HEK293 (cell line): Measurements from ENCODE around the gene SHISA9.

Experiments used
- CTCF ChIA-PET: fragments of 350-600 bp; formaldehyde crosslinking; extraction: SDS; loops from one replicate; lab custom pipeline; 2021; ENCODE audit warnings: antibody characterized with exemption; lab: Yijun Ruan, JAX
- POLR2A ChIA-PET: fragments of 300-600 bp; formaldehyde crosslinking; extraction: SDS; loops from one replicate; lab custom pipeline; 2020; ENCODE audit warnings: antibody characterized with exemption, inconsistent platforms; lab: Yijun Ruan, JAX
- H3K27ac ChIP-seq: fragments of 200-500 bp; sonication (Bioruptor generic); 2 replicates; pipeline ENCODE4 v1.5.1; 2014; ENCODE audit warnings: low read depth, low read length, control low read depth, inconsistent platforms; ENCODE audit errors: extremely low read depth
- H3K36me3 ChIP-seq, 2 experiments: fragments of 200-500 bp in 1 of 2; sonication (Bioruptor generic) in 1 of 2; 1 replicate in 1 of 2; 2 replicates in 1 of 2; pipeline ENCODE4 v1.5.1; 2014 to 2017; ENCODE audit warnings: inconsistent platforms in 2 of 2, low read length in 2 of 2; ENCODE audit not compliant: control insufficient read depth in 2 of 2, insufficient read depth in 1 of 2
- H3K4me1 ChIP-seq: fragments of 200-500 bp; sonication (Bioruptor generic); 2 replicates; pipeline ENCODE4 v1.5.1; 2014; ENCODE audit warnings: mild to moderate bottlenecking, low read length, inconsistent platforms; ENCODE audit not compliant: control insufficient read depth, insufficient read depth
- H3K4me3 ChIP-seq: 2 replicates; pipeline ENCODE4 v1.5.1; 2011; ENCODE audit warnings: low read depth, mild to moderate bottlenecking, control low read depth, low read length, moderate library complexity
- H3K9me3 ChIP-seq: fragments of 200-500 bp; sonication (Bioruptor generic); 2 replicates; pipeline ENCODE4 v1.5.1; 2014; ENCODE audit warnings: low read depth, low read length, inconsistent platforms; ENCODE audit not compliant: control insufficient read depth, insufficient read depth
- EGR2 ChIP-seq: fragments of 450-650 bp; formaldehyde crosslinking; IDR thresholded peaks from 2 replicates; pipeline ENCODE4 v1.5.1; 2016; ENCODE audit warnings: low read depth, missing biosample characterization, missing genetic modification characterization
- GLI2 ChIP-seq: fragments of 450-650 bp; formaldehyde crosslinking; IDR thresholded peaks from 2 replicates; pipeline ENCODE4; 2017; ENCODE audit warnings: missing biosample characterization, missing genetic modification characterization, low read depth, borderline replicate concordance
- KLF8 ChIP-seq: fragments of 450-650 bp; formaldehyde crosslinking; IDR thresholded peaks from 2 replicates; pipeline ENCODE4 v1.5.1; 2016; ENCODE audit warnings: missing biosample characterization, missing genetic modification characterization
- RBAK ChIP-seq: fragments of 450-650 bp; formaldehyde crosslinking; IDR thresholded peaks from 2 replicates; pipeline ENCODE4 v1.5.1; 2016; ENCODE audit warnings: missing biosample characterization, missing genetic modification characterization
- YY2 ChIP-seq: fragments of 450-650 bp; formaldehyde crosslinking; IDR thresholded peaks from 2 replicates; pipeline ENCODE4 v1.5.1; 2016; ENCODE audit warnings: missing biosample characterization, missing genetic modification characterization
- ZBTB21 ChIP-seq: fragments of 450-650 bp; formaldehyde crosslinking; IDR thresholded peaks from 2 replicates; pipeline ENCODE4 v1.5.1; 2017; ENCODE audit warnings: missing biosample characterization, missing genetic modification characterization
- ZFP3 ChIP-seq: fragments of 450-650 bp; formaldehyde crosslinking; IDR thresholded peaks from 2 replicates; pipeline ENCODE4 v1.5.1; 2016; ENCODE audit warnings: low read depth, missing biosample characterization, missing genetic modification characterization
- ZNF211 ChIP-seq: fragments of 450-650 bp; formaldehyde crosslinking; IDR thresholded peaks from 2 replicates; pipeline ENCODE4 v1.5.1; 2016; ENCODE audit warnings: low read depth, missing biosample characterization, missing genetic modification characterization
- ZNF341 ChIP-seq: fragments of 450-650 bp; formaldehyde crosslinking; IDR thresholded peaks from 2 replicates; pipeline ENCODE4; 2016; ENCODE audit warnings: low read depth, missing biosample characterization, missing genetic modification characterization
- ZSCAN16 ChIP-seq: fragments of 450-650 bp; formaldehyde crosslinking; IDR thresholded peaks from 2 replicates; pipeline ENCODE4 v1.5.1; 2016; ENCODE audit warnings: missing biosample characterization, missing genetic modification characterization
- TF ChIP-seq, protein P1 (sequence below): fragments of 450-650 bp; formaldehyde crosslinking; IDR thresholded peaks from 2 replicates; pipeline ENCODE4 v1.5.1; 2016; ENCODE audit warnings: missing biosample characterization, missing genetic modification characterization, borderline replicate concordance
- TF ChIP-seq, protein P2 (sequence below): fragments of 450-650 bp; formaldehyde crosslinking; IDR thresholded peaks from 2 replicates; pipeline ENCODE4 v1.5.1; 2016; ENCODE audit warnings: missing biosample characterization, missing genetic modification characterization
- TF ChIP-seq, protein P3 (sequence below): fragments of 450-650 bp; formaldehyde crosslinking; IDR thresholded peaks from 2 replicates; pipeline ENCODE4 v1.5.1; 2016; ENCODE audit warnings: missing biosample characterization, missing genetic modification characterization
- TF ChIP-seq, protein P4 (sequence below): fragments of 450-650 bp; formaldehyde crosslinking; IDR thresholded peaks from 2 replicates; pipeline ENCODE4 v1.5.1; 2016; ENCODE audit warnings: missing biosample characterization, missing genetic modification characterization
- TF ChIP-seq, protein P5 (sequence below): fragments of 450-650 bp; formaldehyde crosslinking; IDR thresholded peaks from 2 replicates; pipeline ENCODE4 v1.5.1; 2016; ENCODE audit warnings: missing biosample characterization, missing genetic modification characterization
- TF ChIP-seq, protein P6 (sequence below): fragments of 450-650 bp; formaldehyde crosslinking; IDR thresholded peaks from 2 replicates; pipeline ENCODE4 v1.5.1; 2016; ENCODE audit warnings: missing biosample characterization, missing genetic modification characterization

SHISA9 gene

DNA sequence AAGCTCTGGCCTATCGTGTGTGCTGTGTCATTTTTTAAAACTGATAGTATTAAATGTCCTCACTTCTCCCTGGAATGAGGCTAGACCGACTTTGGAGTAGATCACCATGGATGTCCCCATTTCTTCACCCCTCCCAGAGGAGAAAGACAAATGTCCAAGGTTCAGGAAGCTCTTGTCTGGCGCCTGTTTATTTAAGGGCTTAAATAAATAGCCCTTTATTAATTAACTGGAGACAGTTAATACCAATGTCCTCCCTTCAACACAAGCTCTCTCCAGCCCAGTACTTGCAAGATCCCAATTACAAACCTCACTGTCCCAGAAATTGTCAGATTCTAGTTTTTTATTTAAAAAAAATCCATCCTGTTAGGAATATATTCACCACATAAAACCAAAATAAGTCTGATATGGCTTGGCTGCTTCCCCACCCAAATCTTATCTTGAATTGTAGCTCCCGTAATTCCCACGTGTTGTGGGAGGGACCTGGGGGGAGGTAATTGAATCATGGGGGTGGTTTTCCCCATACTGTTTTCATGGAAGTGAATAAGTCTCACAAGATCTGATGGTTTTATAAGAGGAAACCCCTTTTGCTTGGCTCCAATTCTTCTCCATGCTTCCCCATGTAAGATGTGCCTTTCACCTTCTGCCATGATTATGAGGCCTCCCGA, 344.4 kb downstream of the SHISA9 start:
- no peak overlapping the region for H3K4me3 ChIP-seq
- TF ChIP-seq ZFP3 (tag by site-specific recombination) (no peak), ZNF211 (tag by site-specific recombination) (no peak), ZBTB21 (tag by site-specific recombination) (no peak), EGR2 (no peak), ZNF341 (tag by site-specific recombination) (no peak), ZSCAN16 (no peak), GLI2 (tag by site-specific recombination) (no peak), KLF8 (tag by site-specific recombination) (no peak), RBAK (no peak), YY2 (no peak)
- TF ChIP-seq, protein P1, sequence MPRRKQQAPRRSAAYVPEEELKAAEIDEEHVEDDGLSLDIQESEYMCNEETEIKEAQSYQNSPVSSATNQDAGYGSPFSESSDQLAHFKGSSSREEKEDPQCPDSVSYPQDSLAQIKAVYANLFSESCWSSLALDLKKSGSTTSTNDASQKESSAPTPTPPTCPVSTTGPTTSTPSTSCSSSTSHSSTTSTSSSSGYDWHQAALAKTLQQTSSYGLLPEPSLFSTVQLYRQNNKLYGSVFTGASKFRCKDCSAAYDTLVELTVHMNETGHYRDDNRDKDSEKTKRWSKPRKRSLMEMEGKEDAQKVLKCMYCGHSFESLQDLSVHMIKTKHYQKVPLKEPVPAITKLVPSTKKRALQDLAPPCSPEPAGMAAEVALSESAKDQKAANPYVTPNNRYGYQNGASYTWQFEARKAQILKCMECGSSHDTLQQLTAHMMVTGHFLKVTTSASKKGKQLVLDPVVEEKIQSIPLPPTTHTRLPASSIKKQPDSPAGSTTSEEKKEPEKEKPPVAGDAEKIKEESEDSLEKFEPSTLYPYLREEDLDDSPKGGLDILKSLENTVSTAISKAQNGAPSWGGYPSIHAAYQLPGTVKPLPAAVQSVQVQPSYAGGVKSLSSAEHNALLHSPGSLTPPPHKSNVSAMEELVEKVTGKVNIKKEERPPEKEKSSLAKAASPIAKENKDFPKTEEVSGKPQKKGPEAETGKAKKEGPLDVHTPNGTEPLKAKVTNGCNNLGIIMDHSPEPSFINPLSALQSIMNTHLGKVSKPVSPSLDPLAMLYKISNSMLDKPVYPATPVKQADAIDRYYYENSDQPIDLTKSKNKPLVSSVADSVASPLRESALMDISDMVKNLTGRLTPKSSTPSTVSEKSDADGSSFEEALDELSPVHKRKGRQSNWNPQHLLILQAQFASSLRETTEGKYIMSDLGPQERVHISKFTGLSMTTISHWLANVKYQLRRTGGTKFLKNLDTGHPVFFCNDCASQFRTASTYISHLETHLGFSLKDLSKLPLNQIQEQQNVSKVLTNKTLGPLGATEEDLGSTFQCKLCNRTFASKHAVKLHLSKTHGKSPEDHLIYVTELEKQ (tag by site-specific recombination) = no peak
- TF ChIP-seq, protein P2, sequence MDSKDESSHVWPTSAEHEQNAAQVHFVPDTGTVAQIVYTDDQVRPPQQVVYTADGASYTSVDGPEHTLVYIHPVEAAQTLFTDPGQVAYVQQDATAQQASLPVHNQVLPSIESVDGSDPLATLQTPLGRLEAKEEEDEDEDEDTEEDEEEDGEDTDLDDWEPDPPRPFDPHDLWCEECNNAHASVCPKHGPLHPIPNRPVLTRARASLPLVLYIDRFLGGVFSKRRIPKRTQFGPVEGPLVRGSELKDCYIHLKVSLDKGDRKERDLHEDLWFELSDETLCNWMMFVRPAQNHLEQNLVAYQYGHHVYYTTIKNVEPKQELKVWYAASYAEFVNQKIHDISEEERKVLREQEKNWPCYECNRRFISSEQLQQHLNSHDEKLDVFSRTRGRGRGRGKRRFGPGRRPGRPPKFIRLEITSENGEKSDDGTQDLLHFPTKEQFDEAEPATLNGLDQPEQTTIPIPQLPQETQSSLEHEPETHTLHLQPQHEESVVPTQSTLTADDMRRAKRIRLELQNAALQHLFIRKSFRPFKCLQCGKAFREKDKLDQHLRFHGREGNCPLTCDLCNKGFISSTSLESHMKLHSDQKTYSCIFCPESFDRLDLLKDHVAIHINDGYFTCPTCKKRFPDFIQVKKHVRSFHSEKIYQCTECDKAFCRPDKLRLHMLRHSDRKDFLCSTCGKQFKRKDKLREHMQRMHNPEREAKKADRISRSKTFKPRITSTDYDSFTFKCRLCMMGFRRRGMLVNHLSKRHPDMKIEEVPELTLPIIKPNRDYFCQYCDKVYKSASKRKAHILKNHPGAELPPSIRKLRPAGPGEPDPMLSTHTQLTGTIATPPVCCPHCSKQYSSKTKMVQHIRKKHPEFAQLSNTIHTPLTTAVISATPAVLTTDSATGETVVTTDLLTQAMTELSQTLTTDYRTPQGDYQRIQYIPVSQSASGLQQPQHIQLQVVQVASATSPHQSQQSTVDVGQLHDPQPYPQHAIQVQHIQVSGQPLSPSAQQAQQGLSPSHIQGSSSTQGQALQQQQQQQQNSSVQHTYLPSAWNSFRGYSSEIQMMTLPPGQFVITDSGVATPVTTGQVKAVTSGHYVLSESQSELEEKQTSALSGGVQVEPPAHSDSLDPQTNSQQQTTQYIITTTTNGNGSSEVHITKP (tag by site-specific recombination) = no peak
- TF ChIP-seq, protein P3, sequence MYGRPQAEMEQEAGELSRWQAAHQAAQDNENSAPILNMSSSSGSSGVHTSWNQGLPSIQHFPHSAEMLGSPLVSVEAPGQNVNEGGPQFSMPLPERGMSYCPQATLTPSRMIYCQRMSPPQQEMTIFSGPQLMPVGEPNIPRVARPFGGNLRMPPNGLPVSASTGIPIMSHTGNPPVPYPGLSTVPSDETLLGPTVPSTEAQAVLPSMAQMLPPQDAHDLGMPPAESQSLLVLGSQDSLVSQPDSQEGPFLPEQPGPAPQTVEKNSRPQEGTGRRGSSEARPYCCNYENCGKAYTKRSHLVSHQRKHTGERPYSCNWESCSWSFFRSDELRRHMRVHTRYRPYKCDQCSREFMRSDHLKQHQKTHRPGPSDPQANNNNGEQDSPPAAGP (tag by site-specific recombination) = no peak
- TF ChIP-seq, protein P4, sequence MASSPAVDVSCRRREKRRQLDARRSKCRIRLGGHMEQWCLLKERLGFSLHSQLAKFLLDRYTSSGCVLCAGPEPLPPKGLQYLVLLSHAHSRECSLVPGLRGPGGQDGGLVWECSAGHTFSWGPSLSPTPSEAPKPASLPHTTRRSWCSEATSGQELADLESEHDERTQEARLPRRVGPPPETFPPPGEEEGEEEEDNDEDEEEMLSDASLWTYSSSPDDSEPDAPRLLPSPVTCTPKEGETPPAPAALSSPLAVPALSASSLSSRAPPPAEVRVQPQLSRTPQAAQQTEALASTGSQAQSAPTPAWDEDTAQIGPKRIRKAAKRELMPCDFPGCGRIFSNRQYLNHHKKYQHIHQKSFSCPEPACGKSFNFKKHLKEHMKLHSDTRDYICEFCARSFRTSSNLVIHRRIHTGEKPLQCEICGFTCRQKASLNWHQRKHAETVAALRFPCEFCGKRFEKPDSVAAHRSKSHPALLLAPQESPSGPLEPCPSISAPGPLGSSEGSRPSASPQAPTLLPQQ (tag by site-specific recombination) = no peak
- TF ChIP-seq, protein P5, sequence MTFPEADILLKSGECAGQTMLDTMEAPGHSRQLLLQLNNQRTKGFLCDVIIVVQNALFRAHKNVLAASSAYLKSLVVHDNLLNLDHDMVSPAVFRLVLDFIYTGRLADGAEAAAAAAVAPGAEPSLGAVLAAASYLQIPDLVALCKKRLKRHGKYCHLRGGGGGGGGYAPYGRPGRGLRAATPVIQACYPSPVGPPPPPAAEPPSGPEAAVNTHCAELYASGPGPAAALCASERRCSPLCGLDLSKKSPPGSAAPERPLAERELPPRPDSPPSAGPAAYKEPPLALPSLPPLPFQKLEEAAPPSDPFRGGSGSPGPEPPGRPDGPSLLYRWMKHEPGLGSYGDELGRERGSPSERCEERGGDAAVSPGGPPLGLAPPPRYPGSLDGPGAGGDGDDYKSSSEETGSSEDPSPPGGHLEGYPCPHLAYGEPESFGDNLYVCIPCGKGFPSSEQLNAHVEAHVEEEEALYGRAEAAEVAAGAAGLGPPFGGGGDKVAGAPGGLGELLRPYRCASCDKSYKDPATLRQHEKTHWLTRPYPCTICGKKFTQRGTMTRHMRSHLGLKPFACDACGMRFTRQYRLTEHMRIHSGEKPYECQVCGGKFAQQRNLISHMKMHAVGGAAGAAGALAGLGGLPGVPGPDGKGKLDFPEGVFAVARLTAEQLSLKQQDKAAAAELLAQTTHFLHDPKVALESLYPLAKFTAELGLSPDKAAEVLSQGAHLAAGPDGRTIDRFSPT (tag by site-specific recombination) = no peak
- TF ChIP-seq, protein P6, sequence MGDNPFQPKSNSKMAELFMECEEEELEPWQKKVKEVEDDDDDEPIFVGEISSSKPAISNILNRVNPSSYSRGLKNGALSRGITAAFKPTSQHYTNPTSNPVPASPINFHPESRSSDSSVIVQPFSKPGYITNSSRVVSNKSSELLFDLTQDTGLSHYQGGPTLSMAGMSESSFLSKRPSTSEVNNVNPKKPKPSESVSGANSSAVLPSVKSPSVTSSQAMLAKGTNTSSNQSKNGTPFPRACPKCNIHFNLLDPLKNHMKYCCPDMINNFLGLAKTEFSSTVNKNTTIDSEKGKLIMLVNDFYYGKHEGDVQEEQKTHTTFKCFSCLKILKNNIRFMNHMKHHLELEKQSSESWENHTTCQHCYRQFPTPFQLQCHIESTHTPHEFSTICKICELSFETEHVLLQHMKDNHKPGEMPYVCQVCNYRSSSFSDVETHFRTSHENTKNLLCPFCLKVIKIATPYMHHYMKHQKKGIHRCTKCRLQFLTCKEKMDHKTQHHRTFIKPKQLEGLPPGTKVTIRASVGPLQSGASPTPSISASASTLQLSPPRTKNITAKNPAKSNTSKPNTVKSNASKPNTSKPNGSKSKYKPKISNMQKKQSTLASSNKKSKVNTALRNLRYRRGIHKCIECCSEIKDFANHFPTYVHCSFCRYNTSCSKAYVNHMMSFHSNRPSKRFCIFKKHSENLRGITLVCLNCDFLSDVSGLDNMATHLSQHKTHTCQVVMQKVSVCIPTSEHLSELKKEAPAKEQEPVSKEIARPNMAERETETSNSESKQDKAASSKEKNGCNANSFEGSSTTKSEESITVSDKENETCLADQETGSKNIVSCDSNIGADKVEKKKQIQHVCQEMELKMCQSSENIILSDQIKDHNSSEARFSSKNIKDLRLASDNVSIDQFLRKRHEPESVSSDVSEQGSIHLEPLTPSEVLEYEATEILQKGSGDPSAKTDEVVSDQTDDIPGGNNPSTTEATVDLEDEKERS (tag by site-specific recombination) = no peak
- no peak overlapping the region for H3K27ac ChIP-seq
- no peaks in the 10 kb centered on the region for H3K4me1 ChIP-seq
- POLR2A ChIA-PET = no interaction called here
- no peaks in the 10 kb centered on the region for H3K9me3 ChIP-seq
- CTCF ChIA-PET = no interaction called here
- no peaks in the 10 kb centered on the region for H3K36me3 ChIP-seq
